Brain microvascular endothelial cell (primary cell): ENCODE measurements around the gene EMC8.

Source experiments
- DNase-seq: peaks from one replicate; pipeline ENCODE4 v3.0.0-alpha.2; 2020
- H3K27ac ChIP-seq: fragments of 250-450 bp; sonication (Bioruptor Pico); 2 replicates; pipeline ENCODE4 v1.5.1; 2020; ENCODE audit warnings: mild to moderate bottlenecking, moderate library complexity
- H3K27me3 ChIP-seq: fragments of 250-450 bp; sonication (Bioruptor Pico); replicated peaks from 2 replicates; pipeline ENCODE4 v1.5.1; 2020; ENCODE audit warnings: mild to moderate bottlenecking
- H3K36me3 ChIP-seq: fragments of 250-450 bp; sonication (Bioruptor Pico); replicated peaks from 2 replicates; pipeline ENCODE4 v1.5.1; 2020; ENCODE audit warnings: mild to moderate bottlenecking
- H3K4me3 ChIP-seq: 2 replicates; pipeline ENCODE4 v1.5.1; 2011; ENCODE audit warnings: low read depth, mild to moderate bottlenecking, control low read depth, low read length, moderate library complexity
- in situ Hi-C: cut with HindIII; loops from 2 replicates; pipeline ENCODE4 v1.10.0; 2017; ENCODE audit warnings: low sequenced_read_pairs, low pct_ligation_motif_present
- TF ChIP-seq, protein P1 (sequence below): IDR thresholded peaks from 2 replicates; pipeline ENCODE4 v1.5.1; 2011; ENCODE audit warnings: low read depth, mild to moderate bottlenecking, moderate library complexity, low read length, control low read depth, inconsistent platforms; ENCODE audit errors: missing control alignments

Gene EMC8

GRCh38 chr16:85845266-85845665, 45.9 kb upstream of the EMC8 start:
- no peak for DNase-seq
- H3K36me3 ChIP-seq, result no peaks in the 10 kb centered on the region
- in situ Hi-C loops, result no loop called here
- no peak overlapping the region for H3K27ac ChIP-seq
- H3K27me3 ChIP-seq, result peaks cover 13% of the 10 kb centered on the region
- TF ChIP-seq, protein P1, sequence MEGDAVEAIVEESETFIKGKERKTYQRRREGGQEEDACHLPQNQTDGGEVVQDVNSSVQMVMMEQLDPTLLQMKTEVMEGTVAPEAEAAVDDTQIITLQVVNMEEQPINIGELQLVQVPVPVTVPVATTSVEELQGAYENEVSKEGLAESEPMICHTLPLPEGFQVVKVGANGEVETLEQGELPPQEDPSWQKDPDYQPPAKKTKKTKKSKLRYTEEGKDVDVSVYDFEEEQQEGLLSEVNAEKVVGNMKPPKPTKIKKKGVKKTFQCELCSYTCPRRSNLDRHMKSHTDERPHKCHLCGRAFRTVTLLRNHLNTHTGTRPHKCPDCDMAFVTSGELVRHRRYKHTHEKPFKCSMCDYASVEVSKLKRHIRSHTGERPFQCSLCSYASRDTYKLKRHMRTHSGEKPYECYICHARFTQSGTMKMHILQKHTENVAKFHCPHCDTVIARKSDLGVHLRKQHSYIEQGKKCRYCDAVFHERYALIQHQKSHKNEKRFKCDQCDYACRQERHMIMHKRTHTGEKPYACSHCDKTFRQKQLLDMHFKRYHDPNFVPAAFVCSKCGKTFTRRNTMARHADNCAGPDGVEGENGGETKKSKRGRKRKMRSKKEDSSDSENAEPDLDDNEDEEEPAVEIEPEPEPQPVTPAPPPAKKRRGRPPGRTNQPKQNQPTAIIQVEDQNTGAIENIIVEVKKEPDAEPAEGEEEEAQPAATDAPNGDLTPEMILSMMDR, result no peak
- no peak overlapping the region for H3K4me3 ChIP-seq

GRCh38 chr16:85844786-85845185, 45.4 kb upstream of the EMC8 start:
- in situ Hi-C loops, result no loop called here
- Histone ChIP-seq H3K36me3 (no peaks in the 10 kb centered on the region), H3K27me3 (peaks cover 11% of the 10 kb centered on the region), H3K27ac (no peak overlapping the region), H3K4me3 (no peak overlapping the region)
- TF ChIP-seq, protein P1, result no peak
- DNase-seq, result no peak

DNA sequence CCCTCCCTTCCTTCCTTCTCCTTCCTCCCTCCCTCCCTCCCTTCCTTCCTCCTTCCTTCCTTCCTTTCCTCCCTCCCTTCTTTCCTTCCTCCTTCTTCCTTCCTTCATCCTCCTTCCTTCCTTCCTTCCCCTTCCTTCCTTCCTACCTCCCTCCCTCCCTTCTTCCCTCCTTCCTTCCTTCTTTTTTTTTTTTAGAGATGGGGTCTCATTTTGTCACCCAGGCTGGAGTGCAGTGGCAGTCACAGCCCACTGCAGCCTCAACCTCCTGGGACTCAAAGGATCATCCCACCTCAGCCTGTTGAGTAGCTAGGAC, 44.8 kb upstream of the EMC8 start:
- H3K4me3 ChIP-seq, result no peak overlapping the region
- H3K27ac ChIP-seq, result no peak overlapping the region
- TF ChIP-seq, protein P1, result no peak
- no peaks in the 10 kb centered on the region for H3K36me3 ChIP-seq
- DNase-seq, result no peak
- in situ Hi-C loops, result no loop called here
- H3K27me3 ChIP-seq, result peaks cover 8% of the 10 kb centered on the region

DNA sequence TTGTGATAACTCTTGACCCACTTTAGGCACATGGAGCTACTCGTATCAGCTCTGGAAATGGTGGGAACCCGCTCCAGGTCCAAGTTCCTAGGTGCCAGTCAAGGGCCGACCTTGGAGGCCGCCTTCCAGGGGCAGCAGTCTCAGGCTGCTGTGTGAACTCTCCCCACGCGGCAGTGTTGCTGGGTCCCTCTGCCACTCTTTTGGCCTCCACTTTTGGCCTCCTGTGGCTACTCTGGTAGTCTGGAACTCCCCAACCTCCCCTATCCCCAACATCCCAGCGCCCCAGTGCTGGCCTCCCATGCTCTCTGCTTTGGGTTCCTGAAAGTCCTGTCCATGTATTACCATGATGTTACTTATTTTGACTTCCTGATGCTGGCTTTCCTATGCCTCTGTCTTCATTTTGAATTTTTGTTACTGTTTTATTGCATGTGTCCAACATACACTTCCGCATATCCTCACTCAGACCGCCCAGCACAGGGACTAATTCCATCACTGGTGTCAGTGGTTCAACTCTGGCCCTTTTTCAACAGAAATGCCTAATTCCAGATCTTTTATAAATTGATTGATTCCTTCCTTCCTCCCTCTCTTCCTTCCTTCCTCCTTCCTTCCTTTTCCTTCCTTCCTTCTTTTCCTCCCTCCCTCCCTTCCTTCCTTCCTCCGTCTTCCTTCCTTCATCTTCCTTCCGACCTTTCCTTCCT, 44.3 kb upstream of the EMC8 start:
- H3K36me3 ChIP-seq, result no peaks in the 10 kb centered on the region
- H3K27ac ChIP-seq, result no peak overlapping the region
- TF ChIP-seq, protein P1, result no peak
- H3K4me3 ChIP-seq, result no peak overlapping the region
- H3K27me3 ChIP-seq, result peaks cover 8% of the 10 kb centered on the region
- no peak for DNase-seq
- in situ Hi-C loops, result no loop called here

GRCh38 chr16:85842848-85843247, 43.5 kb upstream of the EMC8 start:
- Histone ChIP-seq H3K27me3 (peaks cover 8% of the 10 kb centered on the region), H3K27ac (no peak overlapping the region), H3K4me3 (no peak overlapping the region), H3K36me3 (no peaks in the 10 kb centered on the region)
- TF ChIP-seq, protein P1, result no peak
- no peak for DNase-seq
- in situ Hi-C loops, result no loop called here

DNA sequence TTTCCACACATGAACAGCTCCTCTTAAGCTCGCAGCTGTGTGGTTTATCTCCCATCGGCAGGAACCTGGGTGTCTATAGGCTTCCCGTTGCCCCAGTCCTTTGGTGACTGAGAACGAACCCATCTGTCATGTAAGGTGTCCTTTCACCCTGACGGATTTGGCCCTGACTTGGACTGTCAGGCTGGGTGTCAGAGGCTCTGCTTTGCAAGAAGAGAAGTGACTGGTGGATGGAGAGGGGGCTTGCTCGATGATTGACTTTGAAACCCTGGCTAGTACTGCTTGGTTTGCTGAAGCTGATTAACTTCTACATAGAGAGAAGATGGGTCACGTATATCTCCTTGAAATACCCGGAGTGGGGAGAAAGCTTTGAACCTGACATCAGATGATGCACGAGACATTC, 43.1 kb upstream of the EMC8 start:
- no peaks in the 10 kb centered on the region for H3K36me3 ChIP-seq
- TF ChIP-seq, protein P1, result no peak
- peaks cover 8% of the 10 kb centered on the region for H3K27me3 ChIP-seq
- no peak for DNase-seq
- H3K4me3 ChIP-seq, result no peak overlapping the region
- no peak overlapping the region for H3K27ac ChIP-seq
- in situ Hi-C loops, result no loop called here
